OCI-LY1 (cell line): ENCODE data around the gene PDLIM5.

Source experiments
- CTCF ChIP-seq: fragments of 200-600 bp; sonication (generic), shearing (Covaris generic); IDR thresholded peaks from 2 replicates; pipeline ENCODE4 v1.5.1; 2017; ENCODE audit warnings: mild to moderate bottlenecking, antibody characterized with exemption, low read length, moderate library complexity, mixed read lengths
- EZH2 ChIP-seq: fragments of 200-600 bp; sonication (generic), shearing (Covaris generic); IDR thresholded peaks from 2 replicates; pipeline ENCODE4 v1.8.0; 2017; ENCODE audit warnings: borderline replicate concordance, mixed run types, mild to moderate bottlenecking, antibody characterized with exemption, low read length, moderate library complexity, mixed read lengths

- TF ChIP-seq CTCF = no peak
- no peak for TF ChIP-seq EZH2
These were observed 16.5 kb downstream of the PDLIM5 start for GRCh38 chr4:94468093-94468769.
